Muscle layer of colon (tissue), 2 donors: ENCODE results near the gene SEMA3A.

Source experiments
- H3K27ac ChIP-seq: one replicate; pipeline ENCODE4 v1.7.0; 2013; ENCODE audit warnings: low read depth, mild to moderate bottlenecking, low read length, moderate library complexity
- H3K27me3 ChIP-seq, 2 donors: one replicate each; pipeline ENCODE4 v1.7.0; 2013; ENCODE audit warnings: low read length in 2 of 2, mild to moderate bottlenecking in 2 of 2; ENCODE audit not compliant: insufficient read depth in 2 of 2, control insufficient read depth in 1 of 2
- H3K36me3 ChIP-seq: one replicate; pipeline ENCODE4 v1.7.0; 2013; ENCODE audit warnings: mild to moderate bottlenecking, low read length; ENCODE audit not compliant: insufficient read depth
- H3K4me1 ChIP-seq: one replicate; pipeline ENCODE4 v1.7.0; 2013; ENCODE audit warnings: mild to moderate bottlenecking, low read length; ENCODE audit not compliant: insufficient read depth
- H3K4me3 ChIP-seq, 2 donors: one replicate each; pipeline ENCODE4 v1.7.0; 2013; ENCODE audit warnings: low read length in 2 of 2, low read depth in 1 of 2, mild to moderate bottlenecking in 1 of 2, moderate library complexity in 1 of 2
- H3K9ac ChIP-seq: one replicate; pipeline ENCODE4 v1.7.0; 2013; ENCODE audit warnings: low read length
- H3K9me3 ChIP-seq: one replicate; pipeline ENCODE4 v1.7.0; 2013; ENCODE audit warnings: mild to moderate bottlenecking, low read length
- donor health status: abdominal sarcoma.
- donor health status: Adenocarcinoma of cecum.

The SEMA3A gene

GRCh38 chr7:84027678-84028077 lies 166.9 kb downstream of the SEMA3A start:
- no peaks in the 10 kb centered on the region for H3K27me3 ChIP-seq
- peaks cover 14% of the 10 kb centered on the region for H3K4me1 ChIP-seq
- H3K9ac ChIP-seq = no peak overlapping the region
- no peak overlapping the region for H3K27ac ChIP-seq
- no peaks in the 10 kb centered on the region for H3K36me3 ChIP-seq
- H3K9me3 ChIP-seq = no peaks in the 10 kb centered on the region
- no peak overlapping the region for H3K4me3 ChIP-seq

DNA sequence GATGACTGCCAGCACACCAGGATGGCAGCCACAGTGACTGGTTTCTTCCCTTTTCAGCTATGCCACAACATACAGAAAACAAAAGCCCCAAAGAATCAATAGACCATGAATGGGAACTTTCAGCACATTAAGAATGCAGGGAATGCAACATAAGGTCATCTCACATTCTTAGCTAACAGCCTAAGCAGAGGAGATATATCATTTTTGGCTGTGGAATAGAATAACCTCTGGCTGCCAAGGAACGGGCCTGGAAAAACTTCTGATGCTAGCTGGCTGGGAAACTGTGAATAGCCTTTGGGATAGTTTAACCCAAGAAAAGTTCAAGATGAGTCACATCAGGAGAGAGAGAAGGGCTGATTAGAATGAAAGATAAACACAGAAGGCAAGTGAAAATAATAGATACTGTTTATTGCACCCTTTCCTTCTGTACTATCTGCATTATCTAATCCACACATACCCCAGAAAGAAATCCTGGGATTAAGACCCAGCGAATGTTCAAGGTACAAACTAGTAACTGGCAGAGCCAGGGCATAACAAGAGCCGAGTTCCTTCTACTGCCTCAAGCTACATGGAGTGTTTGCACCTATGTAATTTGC lies 169.2 kb downstream of the SEMA3A start:
- Histone ChIP-seq H3K9ac (no peak overlapping the region), H3K9me3 (no peaks in the 10 kb centered on the region), H3K4me1 (peaks cover 16% of the 10 kb centered on the region), H3K27ac (no peak overlapping the region), H3K36me3 (no peaks in the 10 kb centered on the region), H3K27me3 (no peaks in the 10 kb centered on the region), H3K4me3 (no peak overlapping the region)

- Histone ChIP-seq H3K4me3 (no peak overlapping the region), H3K9me3 (no peaks in the 10 kb centered on the region), H3K27me3 (no peaks in the 10 kb centered on the region), H3K9ac (no peak overlapping the region), H3K27ac (no peak overlapping the region), H3K4me1 (peaks cover 17% of the 10 kb centered on the region), H3K36me3 (no peaks in the 10 kb centered on the region)
Observed at GRCh38 chr7:84022684-84023308, 171.8 kb downstream of the SEMA3A start.

DNA sequence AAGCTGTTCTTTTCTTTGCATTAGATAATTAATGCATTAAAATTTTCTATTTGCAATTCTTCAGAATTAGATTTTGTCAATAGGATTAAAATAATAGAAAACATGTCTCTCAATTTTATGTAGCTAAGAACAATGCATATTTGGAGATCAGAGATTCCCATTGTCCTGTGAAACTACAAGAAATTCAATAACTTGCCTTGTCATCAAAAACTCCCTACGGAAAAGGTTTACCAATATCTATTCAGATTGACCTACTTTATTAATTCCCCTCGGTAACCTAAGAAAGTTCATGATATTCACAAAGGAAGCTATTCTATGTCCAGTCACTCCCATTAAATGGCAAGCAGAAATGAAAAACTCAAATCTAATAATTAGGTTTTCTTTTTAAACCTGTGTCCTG lies 172.6 kb downstream of the SEMA3A start:
- H3K27me3 ChIP-seq = no peaks in the 10 kb centered on the region

GRCh38 chr7:84021292-84021908 lies 173.2 kb downstream of the SEMA3A start:
- H3K4me3 ChIP-seq = no peak overlapping the region
- H3K36me3 ChIP-seq = no peaks in the 10 kb centered on the region
- H3K9ac ChIP-seq = no peak overlapping the region
- H3K27ac ChIP-seq = no peak overlapping the region
- no peaks in the 10 kb centered on the region for H3K27me3 ChIP-seq
- no peaks in the 10 kb centered on the region for H3K9me3 ChIP-seq
- H3K4me1 ChIP-seq = peaks cover 22% of the 10 kb centered on the region

More for the DNA sequence above, 172.6 kb downstream of the SEMA3A start:
- no peaks in the 10 kb centered on the region for H3K36me3 ChIP-seq
- H3K9me3 ChIP-seq = no peaks in the 10 kb centered on the region
- H3K4me3 ChIP-seq = no peak overlapping the region
- no peak overlapping the region for H3K27ac ChIP-seq
- H3K4me1 ChIP-seq = peaks cover 22% of the 10 kb centered on the region
- H3K9ac ChIP-seq = no peak overlapping the region

DNA sequence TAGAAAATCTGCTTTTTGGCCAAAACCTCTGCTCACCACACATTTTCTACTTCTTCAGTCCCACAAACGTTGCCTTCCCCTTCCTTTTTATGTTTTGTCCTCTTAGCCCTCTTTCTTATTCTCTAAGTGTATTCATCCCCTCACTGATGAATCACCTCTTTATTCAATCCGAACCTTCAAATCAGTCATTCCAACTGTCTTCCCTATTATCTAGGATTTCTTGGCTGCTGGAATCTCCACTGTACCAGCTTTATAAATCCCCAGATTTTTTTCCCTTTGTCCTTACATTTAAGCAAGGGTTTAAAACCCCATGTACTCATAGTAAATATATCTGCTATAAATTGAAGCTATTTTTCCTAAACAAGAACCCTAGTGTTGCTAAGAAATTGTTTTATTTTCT lies 176.9 kb downstream of the SEMA3A start:
- Histone ChIP-seq H3K4me3 (no peak overlapping the region), H3K9ac (no peak overlapping the region), H3K9me3 (no peaks in the 10 kb centered on the region), H3K36me3 (no peaks in the 10 kb centered on the region), H3K27me3 (no peaks in the 10 kb centered on the region), H3K4me1 (peaks cover 8% of the 10 kb centered on the region), H3K27ac (no peak overlapping the region)

GRCh38 chr7:84013616-84014240 lies 180.9 kb downstream of the SEMA3A start:
- no peaks in the 10 kb centered on the region for H3K36me3 ChIP-seq
- H3K9me3 ChIP-seq = no peaks in the 10 kb centered on the region
- H3K27me3 ChIP-seq = no peaks in the 10 kb centered on the region
- H3K9ac ChIP-seq = no peak overlapping the region
- H3K4me1 ChIP-seq = peaks cover 6% of the 10 kb centered on the region
- H3K27ac ChIP-seq = no peak overlapping the region
- no peak overlapping the region for H3K4me3 ChIP-seq

DNA sequence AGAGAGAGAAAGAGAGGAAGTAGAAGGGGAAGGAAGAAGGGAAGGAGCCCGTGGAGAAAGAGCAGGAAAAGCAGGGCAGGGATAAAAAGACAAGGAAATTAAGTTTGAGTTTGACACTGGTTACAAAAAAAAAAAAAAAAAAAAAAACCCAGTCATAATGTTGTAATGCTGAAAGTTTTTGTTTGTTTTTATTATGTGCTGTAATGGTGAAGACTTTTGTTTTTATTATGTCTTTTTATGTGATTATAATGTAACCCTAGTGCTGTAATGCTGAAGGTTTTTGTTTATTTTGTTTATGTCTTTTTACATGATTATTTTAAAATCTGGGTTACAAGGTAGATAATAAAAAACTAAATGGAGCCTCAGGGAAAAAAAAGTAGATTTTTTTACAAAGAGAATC lies 184.8 kb downstream of the SEMA3A start:
- H3K36me3 ChIP-seq = peaks cover 5% of the 10 kb centered on the region

GRCh38 chr7:84009051-84009450 lies 185.5 kb downstream of the SEMA3A start:
- Histone ChIP-seq H3K9ac (no peak overlapping the region), H3K27me3 (no peaks in the 10 kb centered on the region), H3K4me1 (no peaks in the 10 kb centered on the region), H3K27ac (no peak overlapping the region), H3K4me3 (no peak overlapping the region), H3K36me3 (peaks cover 5% of the 10 kb centered on the region), H3K9me3 (no peaks in the 10 kb centered on the region)

More for the DNA sequence above, 184.8 kb downstream of the SEMA3A start:
- no peaks in the 10 kb centered on the region for H3K27me3 ChIP-seq
- no peak overlapping the region for H3K4me3 ChIP-seq
- H3K4me1 ChIP-seq = no peaks in the 10 kb centered on the region
- H3K27ac ChIP-seq = no peak overlapping the region
- H3K9ac ChIP-seq = no peak overlapping the region
- no peaks in the 10 kb centered on the region for H3K9me3 ChIP-seq

DNA sequence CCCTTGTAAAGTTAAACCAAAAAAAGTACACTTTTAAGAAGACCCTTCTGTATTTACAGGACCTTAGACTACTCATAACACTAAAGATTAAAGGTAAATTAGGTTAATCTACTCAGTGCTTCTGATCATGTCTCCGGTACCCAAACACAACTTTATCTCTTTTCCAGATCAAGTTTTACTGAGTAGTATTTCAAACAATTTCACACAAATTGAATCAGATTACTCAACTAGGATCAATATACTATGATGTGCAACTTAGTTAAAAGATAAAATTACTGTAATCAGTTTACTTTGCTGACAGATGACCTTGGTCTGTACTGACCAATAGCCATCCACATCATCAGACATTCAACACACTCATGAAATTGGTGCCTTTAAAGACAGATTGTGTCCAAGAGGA lies 191.4 kb downstream of the SEMA3A start:
- Histone ChIP-seq H3K9me3 (no peaks in the 10 kb centered on the region), H3K4me1 (no peaks in the 10 kb centered on the region), H3K27me3 (no peaks in the 10 kb centered on the region), H3K36me3 (peaks cover 9% of the 10 kb centered on the region), H3K27ac (no peak overlapping the region), H3K9ac (no peak overlapping the region), H3K4me3 (no peak overlapping the region)

DNA sequence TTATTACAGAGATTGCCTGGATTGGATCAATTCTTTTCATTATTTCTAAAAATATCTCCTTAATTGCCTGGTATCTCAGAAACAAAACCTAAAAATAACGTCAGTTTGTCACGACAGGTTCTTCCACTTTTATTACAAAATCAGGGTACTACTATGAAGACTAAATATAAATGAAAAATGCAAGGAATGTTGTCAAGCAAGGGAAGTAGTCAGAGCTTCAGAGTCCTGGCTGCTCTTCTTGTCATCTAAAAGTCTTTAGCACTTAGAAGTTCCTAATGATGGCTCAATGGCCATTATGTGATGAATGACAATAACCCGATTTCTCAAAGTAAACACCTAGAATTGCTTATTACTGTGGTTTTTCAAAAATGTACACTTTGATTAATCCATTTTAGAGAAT lies 192.2 kb downstream of the SEMA3A start:
- no peak overlapping the region for H3K4me3 ChIP-seq
- H3K36me3 ChIP-seq = peaks cover 9% of the 10 kb centered on the region
- H3K27me3 ChIP-seq = no peaks in the 10 kb centered on the region
- H3K9me3 ChIP-seq = no peaks in the 10 kb centered on the region
- H3K9ac ChIP-seq = no peak overlapping the region
- H3K4me1 ChIP-seq = no peaks in the 10 kb centered on the region
- no peak overlapping the region for H3K27ac ChIP-seq
